ENCODE data around the gene GNAQ.

DNA sequence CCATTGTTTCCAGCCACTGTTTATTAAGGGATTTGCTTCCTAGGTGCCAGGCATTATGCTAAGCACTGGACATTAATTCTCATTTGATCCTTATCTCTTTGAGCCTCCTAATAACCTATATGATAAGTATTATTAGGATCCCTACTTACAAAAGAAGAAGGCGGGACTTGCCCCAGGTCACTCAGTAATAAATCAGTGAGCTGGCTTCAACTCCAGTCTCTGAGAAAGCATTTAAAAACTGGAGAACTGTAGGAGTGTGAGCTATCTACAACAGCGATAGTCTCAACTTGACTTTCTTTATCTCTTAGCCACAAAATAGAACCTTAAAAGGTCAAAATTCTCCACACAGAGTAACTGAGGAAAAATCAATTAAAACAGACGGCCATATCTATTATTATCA lies 155.0 kb downstream of the GNAQ start:
- TF ChIP-seq CTCF (IDR thresholded peaks at IDR 0.05) (no peak), POLR2A (IDR thresholded peaks at IDR 0.05) (no peak)
